ENCODE data around the gene PRR20G.

The PRR20G gene

GRCh38 chr3:127266186-127266585, 21.7 kb downstream of the PRR20G start:
- no peak overlapping the region for H3K4me2 ChIP-seq (ENCODE audit: low read length)
- no peak for TF ChIP-seq CTCF (IDR thresholded peaks at IDR 0.05; ENCODE audit: low read length)
- no peak for TF ChIP-seq EZH2 (IDR thresholded peaks at IDR 0.05; ENCODE audit: borderline replicate concordance, low read length)
- H3K4me1 ChIP-seq (ENCODE audit: insufficient read depth, low read length, severe bottlenecking), result no peaks in the 10 kb centered on the region
- H3K9me2 ChIP-seq (ENCODE audit: low read depth, low read length), result no peaks in the 10 kb centered on the region
- no peaks in the 10 kb centered on the region for H3K9me3 ChIP-seq (ENCODE audit: low read length)
- H3K36me3 ChIP-seq (ENCODE audit: insufficient read depth, low read length), result no peaks in the 10 kb centered on the region
- H4K20me1 ChIP-seq (ENCODE audit: insufficient read depth, low read length), result no peaks in the 10 kb centered on the region
- no peaks in the 10 kb centered on the region for H3K79me2 ChIP-seq (ENCODE audit: insufficient read depth, low read length)
- H2AFZ ChIP-seq (ENCODE audit: low read length), result no peak overlapping the region
- H3K27ac ChIP-seq (ENCODE audit: low read depth, low read length, poor library complexity, severe bottlenecking), result no peak overlapping the region
- H3F3A ChIP-seq (ENCODE audit: insufficient read depth, low read length), result no peaks in the 10 kb centered on the region
- H3K9ac ChIP-seq (ENCODE audit: low read length), result no peak overlapping the region
- H3K4me3 ChIP-seq (ENCODE audit: low read depth, low read length, poor library complexity, severe bottlenecking), result no peak overlapping the region
- no peaks in the 10 kb centered on the region for H3K27me3 ChIP-seq (ENCODE audit: insufficient read depth, low read length)

- no peaks in the 10 kb centered on the region for H3K9me3 ChIP-seq (ENCODE audit: low read length)
Observed at GRCh38 chr3:127265581-127265981, 22.3 kb downstream of the PRR20G start.

DNA sequence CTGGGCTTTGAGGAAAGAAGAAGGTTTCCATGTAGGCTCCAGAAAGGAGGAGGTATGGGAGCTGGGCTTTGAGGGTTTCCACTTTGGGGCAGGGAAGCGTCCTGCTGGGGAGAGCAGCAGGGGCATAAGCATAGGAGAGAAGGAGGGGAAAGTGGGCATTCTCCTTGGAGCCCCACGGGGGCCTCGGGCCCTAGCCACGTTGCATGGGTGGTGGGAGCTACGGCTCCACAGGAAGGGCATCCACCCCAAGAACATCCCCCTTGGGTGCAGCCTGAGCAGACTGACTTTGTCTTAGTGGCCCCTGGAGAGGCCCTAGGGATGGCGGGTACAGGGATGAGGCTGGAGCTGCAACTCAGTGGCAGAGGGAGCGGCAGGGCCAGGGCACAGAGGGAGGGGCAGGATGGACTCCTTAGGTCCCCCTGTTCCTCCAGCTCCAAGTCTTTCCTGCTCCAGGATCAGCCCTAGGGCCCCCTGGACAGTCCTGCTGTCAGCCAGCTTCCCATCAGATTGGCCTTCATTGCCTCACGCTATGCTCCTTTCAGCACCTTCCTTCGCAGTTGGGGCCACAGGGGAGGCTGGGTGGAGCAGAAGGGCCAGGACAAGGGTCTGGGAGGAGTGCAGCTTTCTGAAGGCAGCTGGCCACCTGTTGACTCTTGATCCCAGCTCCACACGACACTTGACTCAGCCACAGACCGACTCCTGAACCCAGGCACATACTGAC, 22.9 kb downstream of the PRR20G start:
- Histone ChIP-seq H3K4me1 (ENCODE audit: insufficient read depth, low read length, severe bottlenecking) (no peaks in the 10 kb centered on the region), H3K27me3 (ENCODE audit: insufficient read depth, low read length) (no peaks in the 10 kb centered on the region), H3K4me3 (ENCODE audit: low read depth, low read length, poor library complexity, severe bottlenecking) (no peak overlapping the region), H3K9ac (ENCODE audit: low read length) (no peak overlapping the region), H2AFZ (ENCODE audit: low read length) (no peak overlapping the region), H3K79me2 (ENCODE audit: insufficient read depth, low read length) (no peaks in the 10 kb centered on the region), H3K36me3 (ENCODE audit: insufficient read depth, low read length) (no peaks in the 10 kb centered on the region), H4K20me1 (ENCODE audit: insufficient read depth, low read length) (no peaks in the 10 kb centered on the region), H3F3A (ENCODE audit: insufficient read depth, low read length) (no peaks in the 10 kb centered on the region), H3K4me2 (ENCODE audit: low read length) (no peak overlapping the region), H3K9me2 (ENCODE audit: low read depth, low read length) (no peaks in the 10 kb centered on the region), H3K27ac (ENCODE audit: low read depth, low read length, poor library complexity, severe bottlenecking) (no peak overlapping the region), H3K9me3 (ENCODE audit: low read length) (no peaks in the 10 kb centered on the region)
- TF ChIP-seq EZH2 (IDR thresholded peaks at IDR 0.05; ENCODE audit: borderline replicate concordance, low read length) (no peak), CTCF (IDR thresholded peaks at IDR 0.05; ENCODE audit: low read length) (no peak)

More at GRCh38 chr3:127265581-127265981, 22.3 kb downstream of the PRR20G start:
- H3K4me2 ChIP-seq (ENCODE audit: low read length), result no peak overlapping the region
- H4K20me1 ChIP-seq (ENCODE audit: insufficient read depth, low read length), result no peaks in the 10 kb centered on the region
- H3K27me3 ChIP-seq (ENCODE audit: insufficient read depth, low read length), result no peaks in the 10 kb centered on the region
- H2AFZ ChIP-seq (ENCODE audit: low read length), result no peak overlapping the region
- no peak overlapping the region for H3K4me3 ChIP-seq (ENCODE audit: low read depth, low read length, poor library complexity, severe bottlenecking)
- no peaks in the 10 kb centered on the region for H3F3A ChIP-seq (ENCODE audit: insufficient read depth, low read length)
- no peaks in the 10 kb centered on the region for H3K9me2 ChIP-seq (ENCODE audit: low read depth, low read length)
- H3K79me2 ChIP-seq (ENCODE audit: insufficient read depth, low read length), result no peaks in the 10 kb centered on the region
- no peak overlapping the region for H3K27ac ChIP-seq (ENCODE audit: low read depth, low read length, poor library complexity, severe bottlenecking)
- H3K9ac ChIP-seq (ENCODE audit: low read length), result no peak overlapping the region
- TF ChIP-seq CTCF (IDR thresholded peaks at IDR 0.05; ENCODE audit: low read length) (no peak), EZH2 (IDR thresholded peaks at IDR 0.05; ENCODE audit: borderline replicate concordance, low read length) (no peak)
- no peaks in the 10 kb centered on the region for H3K36me3 ChIP-seq (ENCODE audit: insufficient read depth, low read length)
- no peaks in the 10 kb centered on the region for H3K4me1 ChIP-seq (ENCODE audit: insufficient read depth, low read length, severe bottlenecking)

All from OCI-LY1 (cell line).